ENCODE measurements around the gene PLXNA4.

GRCh38 chr7:132191418-132191817, 384.9 kb downstream of the PLXNA4 start:
- TF ChIP-seq KDM4B (IDR thresholded peaks at IDR 0.05; ENCODE audit: borderline replicate concordance in 2 of 2, low read depth in 1 of 2): no peak
- TF ChIP-seq IRF9 (tag; IDR thresholded peaks at IDR 0.05): no peak
- TF ChIP-seq HDAC1 (IDR thresholded peaks at IDR 0.05): no peak
- TF ChIP-seq NR2C1 (IDR thresholded peaks at IDR 0.05): no peak
- no peak for TF ChIP-seq NR2C1 (tag; IDR thresholded peaks at IDR 0.05)
- TF ChIP-seq ZNF551 (CRISPR knock-in tag; IDR thresholded peaks at IDR 0.05): no peak
- no peak for TF ChIP-seq USF1 (CRISPR knock-in tag; IDR thresholded peaks at IDR 0.05)
- no peak for TF ChIP-seq BRCA1 (IDR thresholded peaks at IDR 0.05)
- no peak for TF ChIP-seq BRCA1 (CRISPR knock-in tag; IDR thresholded peaks at IDR 0.05)
- TF ChIP-seq ZNF717 (CRISPR knock-in tag; IDR thresholded peaks at IDR 0.05): no peak
- no peak for TF ChIP-seq DNMT1 (IDR thresholded peaks at IDR 0.05)
- no peak for TF ChIP-seq POLR2AphosphoS5 (IDR thresholded peaks at IDR 0.05; ENCODE audit: control insufficient read depth, insufficient read depth, low read depth, low read length)
- TF ChIP-seq JUNB (CRISPR knock-in tag; conservative IDR thresholded peaks at IDR 0.05): no peak
- TF ChIP-seq SMAD4 (CRISPR knock-in tag; conservative IDR thresholded peaks at IDR 0.05): no peak
- TF ChIP-seq ETV6 (IDR thresholded peaks at IDR 0.05; ENCODE audit: borderline replicate concordance in 1 of 2, low read depth in 2 of 2, low read length in 1 of 2): no peak
- no peak for TF ChIP-seq ETV6 (CRISPR knock-in tag; IDR thresholded peaks at IDR 0.05; ENCODE audit: borderline replicate concordance)
